ENCODE results near the gene GFER.

DNA sequence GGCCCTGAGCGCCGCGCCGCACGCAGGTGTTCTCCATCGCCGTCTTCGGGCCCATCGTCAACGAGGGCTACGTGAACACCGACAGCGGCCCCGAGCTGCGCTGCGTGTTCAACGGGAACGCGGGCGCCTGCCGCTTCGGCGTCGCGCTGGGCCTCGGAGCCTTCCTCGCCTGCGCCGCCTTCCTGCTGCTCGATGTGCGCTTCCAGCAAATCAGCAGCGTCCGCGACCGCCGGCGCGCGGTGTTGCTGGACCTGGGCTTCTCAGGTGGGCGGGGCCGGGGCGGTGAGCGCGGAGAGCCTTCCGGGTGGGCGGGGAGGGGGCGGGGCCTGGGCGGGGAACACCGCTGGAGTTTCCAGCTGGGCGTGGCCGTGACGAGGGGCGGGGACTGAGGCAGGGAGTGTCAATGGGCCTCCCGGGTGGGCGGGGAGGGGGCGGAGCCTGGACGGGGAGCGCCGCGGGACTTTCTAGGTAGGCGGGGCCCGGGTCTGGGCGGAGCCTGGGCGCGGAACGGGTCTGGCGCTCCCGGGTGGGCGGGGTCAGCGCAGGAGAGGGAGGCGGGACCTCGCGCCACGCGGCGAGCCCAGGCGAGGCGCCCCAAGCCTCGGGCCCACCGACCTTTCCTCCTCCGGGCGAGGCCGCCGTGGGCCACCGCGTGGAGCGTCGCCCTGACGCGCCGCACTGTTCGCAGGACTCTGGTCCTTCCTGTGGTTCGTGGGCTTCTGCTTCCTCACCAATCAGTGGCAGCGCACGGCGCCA is 8.1 kb downstream of the GFER start:
- TF ChIP-seq POLR2A (IDR thresholded peaks at IDR 0.05), result no peak
- TF ChIP-seq, protein P1, sequence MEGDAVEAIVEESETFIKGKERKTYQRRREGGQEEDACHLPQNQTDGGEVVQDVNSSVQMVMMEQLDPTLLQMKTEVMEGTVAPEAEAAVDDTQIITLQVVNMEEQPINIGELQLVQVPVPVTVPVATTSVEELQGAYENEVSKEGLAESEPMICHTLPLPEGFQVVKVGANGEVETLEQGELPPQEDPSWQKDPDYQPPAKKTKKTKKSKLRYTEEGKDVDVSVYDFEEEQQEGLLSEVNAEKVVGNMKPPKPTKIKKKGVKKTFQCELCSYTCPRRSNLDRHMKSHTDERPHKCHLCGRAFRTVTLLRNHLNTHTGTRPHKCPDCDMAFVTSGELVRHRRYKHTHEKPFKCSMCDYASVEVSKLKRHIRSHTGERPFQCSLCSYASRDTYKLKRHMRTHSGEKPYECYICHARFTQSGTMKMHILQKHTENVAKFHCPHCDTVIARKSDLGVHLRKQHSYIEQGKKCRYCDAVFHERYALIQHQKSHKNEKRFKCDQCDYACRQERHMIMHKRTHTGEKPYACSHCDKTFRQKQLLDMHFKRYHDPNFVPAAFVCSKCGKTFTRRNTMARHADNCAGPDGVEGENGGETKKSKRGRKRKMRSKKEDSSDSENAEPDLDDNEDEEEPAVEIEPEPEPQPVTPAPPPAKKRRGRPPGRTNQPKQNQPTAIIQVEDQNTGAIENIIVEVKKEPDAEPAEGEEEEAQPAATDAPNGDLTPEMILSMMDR (IDR thresholded peaks at IDR 0.05), result no peak
